Measurements from ENCODE around the gene LMAN2.

The LMAN2 gene

GRCh38 chr5:177335701-177336065 lies 15.8 kb downstream of the LMAN2 start:
- no peak for DNase-seq
- H3K36me3 Mint-ChIP-seq (ENCODE audit: low read depth): peaks cover 36% of the 10 kb centered on the region
- no peaks in the 10 kb centered on the region for H3K27me3 Mint-ChIP-seq
- H3K27ac Mint-ChIP-seq: no peak overlapping the region
- ATAC-seq: no peak
- no peak overlapping the region for H3K4me3 Mint-ChIP-seq
- H3K9me3 Mint-ChIP-seq: no peaks in the 10 kb centered on the region
- peaks cover 13% of the 10 kb centered on the region for H3K4me1 Mint-ChIP-seq

GRCh38 chr5:177334781-177335700 lies 16.4 kb downstream of the LMAN2 start:
- H3K27ac Mint-ChIP-seq: no peak overlapping the region
- no peak for ATAC-seq
- peaks cover 34% of the 10 kb centered on the region for H3K36me3 Mint-ChIP-seq (ENCODE audit: low read depth)
- H3K4me1 Mint-ChIP-seq: peaks cover 14% of the 10 kb centered on the region
- no peak overlapping the region for H3K4me3 Mint-ChIP-seq
- no peaks in the 10 kb centered on the region for H3K27me3 Mint-ChIP-seq
- H3K9me3 Mint-ChIP-seq: no peaks in the 10 kb centered on the region
- no peak for DNase-seq

GRCh38 chr5:177334155-177334551 lies 17.3 kb downstream of the LMAN2 start:
- Mint-ChIP-seq H3K27me3 (no peaks in the 10 kb centered on the region), H3K4me1 (peaks cover 6% of the 10 kb centered on the region), H3K4me3 (no peak overlapping the region), H3K27ac (no peak overlapping the region), H3K9me3 (no peaks in the 10 kb centered on the region), H3K36me3 (ENCODE audit: low read depth) (peaks cover 25% of the 10 kb centered on the region)
- no peak for ATAC-seq
- no peak for DNase-seq

GRCh38 chr5:177333420-177334154 lies 17.9 kb downstream of the LMAN2 start:
- DNase-seq (no peak), ATAC-seq (no peak)
- peaks cover 6% of the 10 kb centered on the region for H3K4me1 Mint-ChIP-seq
- no peak overlapping the region for H3K4me3 Mint-ChIP-seq
- H3K36me3 Mint-ChIP-seq (ENCODE audit: low read depth): peaks cover 25% of the 10 kb centered on the region
- H3K9me3 Mint-ChIP-seq: no peaks in the 10 kb centered on the region
- no peaks in the 10 kb centered on the region for H3K27me3 Mint-ChIP-seq
- H3K27ac Mint-ChIP-seq: no peak overlapping the region

- DNase-seq: no peak
- Mint-ChIP-seq H3K27ac (no peak overlapping the region), H3K4me3 (no peak overlapping the region), H3K4me1 (peaks cover 12% of the 10 kb centered on the region), H3K36me3 (ENCODE audit: low read depth) (peaks cover 25% of the 10 kb centered on the region), H3K27me3 (no peaks in the 10 kb centered on the region), H3K9me3 (no peaks in the 10 kb centered on the region)
- ATAC-seq: no peak
Observed at GRCh38 chr5:177332896-177333260, 18.6 kb downstream of the LMAN2 start.

GRCh38 chr5:177332031-177332895 lies 19.2 kb downstream of the LMAN2 start:
- no peak for DNase-seq
- no peaks in the 10 kb centered on the region for H3K9me3 Mint-ChIP-seq
- peaks cover 25% of the 10 kb centered on the region for H3K36me3 Mint-ChIP-seq (ENCODE audit: low read depth)
- no peak overlapping the region for H3K4me3 Mint-ChIP-seq
- H3K4me1 Mint-ChIP-seq: peaks cover 17% of the 10 kb centered on the region
- H3K27me3 Mint-ChIP-seq: no peaks in the 10 kb centered on the region
- H3K27ac Mint-ChIP-seq: no peak overlapping the region
- ATAC-seq: no peak

GRCh38 chr5:177330991-177331842 lies 20.3 kb downstream of the LMAN2 start:
- H3K4me1 Mint-ChIP-seq: peaks cover 17% of the 10 kb centered on the region
- ATAC-seq: no peak

GRCh38 chr5:177329883-177330282 lies 21.6 kb downstream of the LMAN2 start:
- no peak overlapping the region for H3K27ac Mint-ChIP-seq
- H3K9me3 Mint-ChIP-seq: no peaks in the 10 kb centered on the region
- DNase-seq (no peak), ATAC-seq (no peak)
- H3K4me3 Mint-ChIP-seq: no peak overlapping the region
- no peaks in the 10 kb centered on the region for H3K27me3 Mint-ChIP-seq
- H3K36me3 Mint-ChIP-seq (ENCODE audit: low read depth): peaks cover 14% of the 10 kb centered on the region
- peaks cover 20% of the 10 kb centered on the region for H3K4me1 Mint-ChIP-seq

More at GRCh38 chr5:177330991-177331842, 20.3 kb downstream of the LMAN2 start:
- no peak for DNase-seq
- no peak overlapping the region for H3K4me3 Mint-ChIP-seq
- no peaks in the 10 kb centered on the region for H3K27me3 Mint-ChIP-seq
- H3K9me3 Mint-ChIP-seq: no peaks in the 10 kb centered on the region
- no peak overlapping the region for H3K27ac Mint-ChIP-seq
- H3K36me3 Mint-ChIP-seq (ENCODE audit: low read depth): peaks cover 23% of the 10 kb centered on the region

GRCh38 chr5:177328545-177329231 lies 22.8 kb downstream of the LMAN2 start:
- Mint-ChIP-seq H3K4me1 (peaks cover 24% of the 10 kb centered on the region), H3K4me3 (no peak overlapping the region), H3K36me3 (ENCODE audit: low read depth) (peaks cover 6% of the 10 kb centered on the region), H3K9me3 (no peaks in the 10 kb centered on the region), H3K27me3 (no peaks in the 10 kb centered on the region), H3K27ac (no peak overlapping the region)
- DNase-seq: no peak
- ATAC-seq: no peak

GRCh38 chr5:177327539-177328522 lies 23.6 kb downstream of the LMAN2 start:
- Mint-ChIP-seq H3K4me3 (peak overlapping the region; percentile 32), H3K36me3 (ENCODE audit: low read depth) (peaks cover 2% of the 10 kb centered on the region), H3K4me1 (peaks cover 24% of the 10 kb centered on the region), H3K27me3 (no peaks in the 10 kb centered on the region), H3K9me3 (no peaks in the 10 kb centered on the region), H3K27ac (peak overlapping the region; percentile 64)
- DNase-seq (no peak), ATAC-seq (peak; percentile 90)

GRCh38 chr5:177325868-177326381 lies 25.5 kb downstream of the LMAN2 start:
- no peak for ATAC-seq
- no peak overlapping the region for H3K27ac Mint-ChIP-seq
- no peak overlapping the region for H3K4me3 Mint-ChIP-seq
- H3K27me3 Mint-ChIP-seq: no peaks in the 10 kb centered on the region
- H3K36me3 Mint-ChIP-seq (ENCODE audit: low read depth): peaks cover 1% of the 10 kb centered on the region
- H3K4me1 Mint-ChIP-seq: peaks cover 23% of the 10 kb centered on the region
- H3K9me3 Mint-ChIP-seq: no peaks in the 10 kb centered on the region
- no peak for DNase-seq

- Mint-ChIP-seq H3K9me3 (no peaks in the 10 kb centered on the region), H3K27me3 (no peaks in the 10 kb centered on the region), H3K4me1 (peaks cover 25% of the 10 kb centered on the region), H3K4me3 (no peak overlapping the region), H3K36me3 (ENCODE audit: low read depth) (peaks cover 4% of the 10 kb centered on the region), H3K27ac (no peak overlapping the region)
- ATAC-seq (no peak), DNase-seq (no peak)
Observed at GRCh38 chr5:177320879-177321278, 30.6 kb downstream of the LMAN2 start.

All from activated naive CD8-positive, alpha-beta T cell treated with anti-CD3 and anti-CD28 coated beads, Interleukin-2, amount 50 U/mL, for 24 hours (primary cell).